ENCODE data around the gene NUTF2. TPM values are rescaled to one million over a fixed set of nuclear protein-coding genes. Genes with fewer than 3 reads are reported as not detected.

The NUTF2 gene
- total and polyA plus RNA-seq, 12 donors = 73.9 to 214 (median 84.1) TPM

DNA sequence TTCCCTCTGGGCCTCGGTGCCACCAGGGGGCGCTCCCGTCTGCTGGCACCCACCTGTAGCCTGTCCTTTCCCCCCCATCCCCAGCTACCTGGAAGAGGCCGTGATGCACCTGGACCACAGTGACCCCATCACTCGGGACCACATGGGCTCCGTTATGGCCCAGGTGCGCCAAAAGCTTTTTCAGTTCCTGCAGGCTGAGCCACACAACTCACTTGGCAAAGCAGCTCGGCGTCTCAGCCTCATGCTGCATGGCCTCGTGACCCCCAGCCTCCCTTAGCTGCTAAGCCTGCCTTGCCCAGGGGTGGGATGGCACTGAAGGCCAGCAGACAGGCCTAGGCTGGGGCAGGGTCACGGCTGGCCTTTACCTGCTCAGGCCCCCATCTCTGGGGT lies 37.1 kb downstream of the NUTF2 start:
- WGBS, 2 donors = 60 to 67% methylated on average over 11 of the region's 11 CpGs
- DNase-seq = peak; percentile 36 to 70
- ATAC-seq = peak in 7 of 8 donors; percentile 27 to 75 (median 48)
- Histone ChIP-seq H3K4me3 (no peak overlapping the region), H3K4me1 (peaks cover 19 to 55% (median 25%) of the 10 kb centered on the region in 9 donors), H3K27me3 (no peaks in the 10 kb centered on the region), H3K27ac (peak overlapping the region in 7 of 10 donors; percentile 18 to 91 (median 80)), H3K9me3 (no peaks in the 10 kb centered on the region), H3K36me3 (peaks cover 0 to 81% (median 52%) of the 10 kb centered on the region in 9 donors)
- intact Hi-C loops (cut with DNase I) = loop anchor here in 9 of 10 donors (2.0 to 5.0 kb wide), 6 partner anchors 33 to 159 kb away; partner anchors contain the start of genes DDX28 (in 1 of the 9) and DUS2 (in 1 of the 9)
- TF ChIP-seq CTCF (IDR thresholded peaks at IDR 0.05) = peak; percentile 17 to 91 (median 87)

GRCh38 chr16:67884684-67885083 lies 38.0 kb downstream of the NUTF2 start, which contains the start of gene NRN1L:
Gene NRN1L, plus strand, starts transcription at chr16:67884885. Its CDS starts 19 bp downstream, at chr16:67884904.
- no peaks in the 10 kb centered on the region for H3K27me3 ChIP-seq
- intact Hi-C loops (cut with DNase I) = loop anchor here (2.0 to 5.0 kb wide), 6 partner anchors 33 to 158 kb away; partner anchors contain the start of genes DDX28 (in 1 of the 10) and DUS2 (in 1 of the 10)
- no peaks in the 10 kb centered on the region for H3K9me3 ChIP-seq
- H3K36me3 ChIP-seq = peaks cover 0 to 73% (median 44%) of the 10 kb centered on the region in 9 donors
- 21 to 39% methylated on average over 22 of the region's 22 CpGs for WGBS, 2 donors
- peak within 1 kb of the TSS in 1 of 10 donors; percentile 9 for H3K4me3 ChIP-seq
- peak within 1 kb of the TSS in 7 of 10 donors; percentile 46 to 91 (median 80) for H3K27ac ChIP-seq
- no peak for TF ChIP-seq CTCF (IDR thresholded peaks at IDR 0.05)
- ATAC-seq (peak; percentile 64 to 87 (median 82)), DNase-seq (peak; percentile 91 to 92)
- H3K4me1 ChIP-seq = peaks cover 19 to 54% (median 25%) of the 10 kb centered on the region in 9 donors

- DNase-seq = no peak
- no peak for ATAC-seq
- Histone ChIP-seq H3K4me1 (peaks cover 13 to 47% (median 24%) of the 10 kb centered on the region in 9 donors), H3K4me3 (no peak overlapping the region), H3K27me3 (no peaks in the 10 kb centered on the region), H3K9me3 (no peaks in the 10 kb centered on the region), H3K36me3 (peaks cover 0 to 64% (median 36%) of the 10 kb centered on the region in 9 donors), H3K27ac (peak overlapping the region in 3 of 10 donors; percentile 65 to 91 (median 80))
- no peak for TF ChIP-seq CTCF (IDR thresholded peaks at IDR 0.05)
- 92 to 97% methylated on average over 12 of the region's 12 CpGs for WGBS, 2 donors
- intact Hi-C loops (cut with DNase I) = loop anchor here in 3 of 10 donors (2.0 to 5.0 kb wide), 3 partner anchors 42 to 157 kb away; no protein-coding TSS in a partner anchor
Measured at GRCh38 chr16:67885545-67885944, 38.8 kb downstream of the NUTF2 start.

GRCh38 chr16:67885976-67886375 lies 39.2 kb downstream of the NUTF2 start:
- no peak for TF ChIP-seq CTCF (IDR thresholded peaks at IDR 0.05)
- no peak for DNase-seq
- Histone ChIP-seq H3K27ac (no peak overlapping the region), H3K36me3 (peaks cover 0 to 60% (median 31%) of the 10 kb centered on the region in 9 donors), H3K4me3 (no peak overlapping the region), H3K4me1 (peaks cover 13 to 42% (median 24%) of the 10 kb centered on the region in 9 donors), H3K9me3 (no peaks in the 10 kb centered on the region), H3K27me3 (no peaks in the 10 kb centered on the region)
- WGBS, 2 donors = 94 to 98% methylated on average over 19 of the region's 19 CpGs
- no peak for ATAC-seq
- intact Hi-C loops (cut with DNase I) = loop anchor here in 3 of 10 donors (2.0 to 5.0 kb wide), 3 partner anchors 41 to 157 kb away; no protein-coding TSS in a partner anchor
